GM12872 (cell line): Measurements from ENCODE around the gene RAB24.

Experiments used
- TF ChIP-seq, protein P1 (sequence below): IDR thresholded peaks from 3 replicates; pipeline ENCODE4 v1.5.1; 2011; ENCODE audit warnings: low read depth, mild to moderate bottlenecking, low read length, moderate library complexity; ENCODE audit not compliant: insufficient read depth

Gene RAB24

DNA sequence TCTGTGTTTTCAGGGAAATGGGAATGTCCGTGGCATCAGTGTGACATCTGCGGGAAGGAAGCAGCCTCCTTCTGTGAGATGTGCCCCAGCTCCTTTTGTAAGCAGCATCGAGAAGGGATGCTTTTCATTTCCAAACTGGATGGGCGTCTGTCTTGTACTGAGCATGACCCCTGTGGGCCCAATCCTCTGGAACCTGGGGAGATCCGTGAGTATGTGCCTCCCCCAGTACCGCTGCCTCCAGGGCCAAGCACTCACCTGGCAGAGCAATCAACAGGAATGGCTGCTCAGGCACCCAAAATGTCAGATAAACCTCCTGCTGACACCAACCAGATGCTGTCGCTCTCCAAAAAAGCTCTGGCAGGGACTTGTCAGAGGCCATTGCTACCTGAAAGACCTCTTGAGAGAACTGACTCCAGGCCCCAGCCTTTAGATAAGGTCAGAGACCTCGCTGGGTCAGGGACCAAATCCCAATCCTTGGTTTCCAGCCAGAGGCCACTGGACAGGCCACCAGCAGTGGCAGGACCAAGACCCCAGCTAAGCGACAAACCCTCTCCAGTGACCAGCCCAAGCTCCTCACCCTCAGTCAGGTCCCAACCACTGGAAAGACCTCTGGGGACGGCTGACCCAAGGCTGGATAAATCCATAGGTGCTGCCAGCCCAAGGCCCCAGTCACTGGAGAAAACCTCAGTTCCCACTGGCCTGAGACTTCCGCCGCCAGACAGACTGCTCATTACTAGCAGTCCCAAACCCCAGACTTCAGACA is 9.5 kb downstream of the RAB24 start:
- TF ChIP-seq, protein P1, sequence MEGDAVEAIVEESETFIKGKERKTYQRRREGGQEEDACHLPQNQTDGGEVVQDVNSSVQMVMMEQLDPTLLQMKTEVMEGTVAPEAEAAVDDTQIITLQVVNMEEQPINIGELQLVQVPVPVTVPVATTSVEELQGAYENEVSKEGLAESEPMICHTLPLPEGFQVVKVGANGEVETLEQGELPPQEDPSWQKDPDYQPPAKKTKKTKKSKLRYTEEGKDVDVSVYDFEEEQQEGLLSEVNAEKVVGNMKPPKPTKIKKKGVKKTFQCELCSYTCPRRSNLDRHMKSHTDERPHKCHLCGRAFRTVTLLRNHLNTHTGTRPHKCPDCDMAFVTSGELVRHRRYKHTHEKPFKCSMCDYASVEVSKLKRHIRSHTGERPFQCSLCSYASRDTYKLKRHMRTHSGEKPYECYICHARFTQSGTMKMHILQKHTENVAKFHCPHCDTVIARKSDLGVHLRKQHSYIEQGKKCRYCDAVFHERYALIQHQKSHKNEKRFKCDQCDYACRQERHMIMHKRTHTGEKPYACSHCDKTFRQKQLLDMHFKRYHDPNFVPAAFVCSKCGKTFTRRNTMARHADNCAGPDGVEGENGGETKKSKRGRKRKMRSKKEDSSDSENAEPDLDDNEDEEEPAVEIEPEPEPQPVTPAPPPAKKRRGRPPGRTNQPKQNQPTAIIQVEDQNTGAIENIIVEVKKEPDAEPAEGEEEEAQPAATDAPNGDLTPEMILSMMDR, result no peak

DNA sequence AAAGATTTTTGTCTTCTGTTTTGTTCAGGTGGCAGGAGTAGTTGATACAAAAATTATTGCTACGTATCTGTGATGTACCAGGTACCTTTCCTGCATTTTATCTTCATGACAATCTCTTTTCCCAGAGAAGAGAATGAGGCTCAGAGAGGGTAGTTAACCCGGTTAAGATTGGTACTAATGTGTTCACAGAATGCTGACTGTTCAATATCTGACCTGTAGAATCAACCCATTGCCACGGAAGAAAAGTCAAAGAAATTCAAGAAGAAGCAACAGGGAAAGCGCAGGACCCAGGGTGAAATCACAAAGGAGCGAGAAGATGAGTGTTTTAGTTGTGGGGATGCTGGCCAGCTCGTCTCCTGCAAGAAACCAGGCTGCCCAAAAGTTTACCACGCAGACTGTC is 11.8 kb downstream of the RAB24 start:
- TF ChIP-seq, protein P1, result no peak

DNA sequence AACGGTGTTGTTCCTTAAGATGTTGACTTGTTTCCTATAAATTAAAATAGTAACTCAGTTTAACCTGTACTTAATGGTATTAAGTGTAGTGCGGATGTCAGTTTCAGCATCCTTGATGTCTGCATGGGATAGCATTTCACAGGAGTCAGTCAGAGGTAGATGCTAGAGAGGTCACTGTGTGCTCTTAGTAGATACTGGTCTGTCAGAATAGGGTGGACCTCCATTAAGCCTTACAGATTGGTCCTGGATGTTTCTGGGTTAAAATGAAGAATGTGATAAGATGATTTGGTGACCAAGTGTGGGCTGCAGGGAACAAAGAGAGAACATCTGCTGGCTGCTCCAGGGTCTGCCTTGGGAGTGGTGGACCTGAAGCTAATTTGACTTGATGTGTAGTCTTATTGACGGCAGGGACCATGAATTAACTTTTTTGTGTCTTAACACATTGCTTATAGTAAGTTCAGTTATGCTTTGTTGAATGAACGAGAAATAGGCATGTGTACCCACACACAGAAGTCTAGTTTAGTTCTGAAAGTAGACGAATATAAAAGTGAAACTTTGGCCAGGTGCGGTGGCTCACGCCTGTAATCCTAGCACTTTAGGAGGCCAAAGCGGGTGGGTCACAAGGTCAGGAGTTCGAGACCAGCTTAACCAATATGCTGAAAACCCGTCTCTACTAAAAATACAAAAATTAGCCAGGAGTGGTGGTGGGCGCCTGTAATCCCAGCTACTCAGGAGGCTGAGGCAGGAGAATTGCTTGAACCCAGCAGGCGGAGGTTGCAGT is 12.5 kb downstream of the RAB24 start:
- TF ChIP-seq, protein P1, result no peak

DNA sequence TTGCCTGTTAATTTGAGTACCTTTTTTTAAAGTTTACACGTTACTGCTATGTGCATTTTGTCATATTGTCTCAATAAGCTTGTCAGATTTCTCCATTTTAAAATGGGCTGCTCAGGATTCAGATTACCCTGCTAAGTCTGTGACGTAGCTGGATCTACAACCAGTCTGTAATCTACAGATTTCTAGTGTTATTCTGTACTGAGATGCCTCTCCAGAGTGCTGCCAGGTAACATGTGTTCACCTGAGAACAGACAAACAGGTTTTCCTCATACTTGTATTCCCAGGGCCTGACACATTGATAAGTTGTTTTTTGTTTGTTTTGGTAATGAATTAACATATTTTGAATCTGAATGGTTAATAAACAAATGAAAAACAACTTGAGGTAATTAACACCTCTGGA is 15.3 kb downstream of the RAB24 start:
- TF ChIP-seq, protein P1, result no peak

DNA sequence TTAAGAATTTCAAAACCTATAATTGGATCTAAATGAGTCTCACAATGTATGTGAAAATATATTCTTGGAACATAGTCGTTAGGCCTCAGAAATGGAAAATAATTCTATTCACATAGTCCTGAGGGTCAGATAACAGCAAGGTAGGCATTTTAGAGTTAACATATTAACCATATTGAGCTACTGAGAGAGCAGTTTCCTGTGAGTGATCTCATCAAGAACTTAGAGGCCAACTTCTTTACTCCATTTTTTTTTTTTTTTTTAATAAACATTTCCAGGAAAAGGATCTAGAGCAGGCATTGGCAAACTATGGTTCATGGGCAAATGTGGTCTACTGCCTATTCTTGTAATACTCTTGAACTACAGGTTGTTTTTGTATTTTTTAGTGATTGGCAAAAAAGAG is 26.6 kb downstream of the RAB24 start:
- TF ChIP-seq, protein P1, result no peak

DNA sequence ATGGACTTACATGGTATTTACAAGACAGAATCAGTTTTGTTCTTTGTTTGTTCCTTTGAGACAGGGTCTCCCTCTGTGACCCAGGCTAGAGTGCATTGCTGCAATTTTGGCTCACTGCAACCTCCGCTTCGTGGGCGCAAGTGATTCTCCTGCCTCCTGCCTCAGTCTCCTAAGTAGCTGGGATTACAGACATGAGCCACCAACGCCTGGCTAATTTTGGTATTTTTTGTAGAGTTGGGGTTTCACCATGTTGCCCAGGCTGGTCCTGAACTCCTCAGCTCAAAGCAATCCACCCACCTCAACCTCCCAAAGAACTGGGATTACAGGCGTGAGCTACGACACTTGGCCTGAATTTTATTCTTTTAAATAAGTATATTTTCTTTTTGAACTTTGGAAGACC is 27.6 kb downstream of the RAB24 start:
- TF ChIP-seq, protein P1, result no peak

DNA sequence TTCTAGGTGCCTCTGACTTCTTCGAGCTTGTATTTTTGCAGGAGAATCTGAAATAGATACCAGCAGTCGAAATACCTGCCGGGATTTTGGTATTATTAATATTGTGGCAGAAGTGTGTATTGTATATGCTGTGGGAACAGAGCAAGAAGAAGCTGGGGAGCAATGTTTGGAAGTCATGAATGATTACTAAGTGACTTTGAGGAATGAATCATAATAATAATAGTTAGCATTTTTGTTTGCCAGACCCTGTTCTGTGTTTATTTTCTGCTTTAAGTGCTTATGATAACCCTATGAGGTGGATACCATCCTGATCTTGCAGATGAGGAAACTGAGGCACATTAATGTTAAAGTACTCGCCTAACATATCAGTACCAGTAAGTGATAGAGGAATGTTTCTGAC is 32.4 kb downstream of the RAB24 start:
- TF ChIP-seq, protein P1, result no peak
